Right lobe of liver (tissue), 6 donors: Measurements from ENCODE around the gene PPP1R14C. TPM values are rescaled to one million over a fixed set of nuclear protein-coding genes. Genes with fewer than 3 reads are reported as not detected.

Experiments
- ATAC-seq, 4 donors: fragments of 200-7000 bp; cut with Tn5 transposase; one replicate each; pipeline ENCODE4 v1.9.1; 2020; ENCODE audit warnings: mild to moderate bottlenecking in 4 of 4, moderate library complexity in 4 of 4
- DNase-seq, 3 donors: peaks; one replicate each; pipeline ENCODE4 v3.0.0-alpha.2; 2020
- H3K27ac ChIP-seq, 3 donors: fragments of 200-600 bp; one replicate each; pipeline ENCODE4 v1.8.0; 2022
- H3K27me3 ChIP-seq, 2 donors: fragments of 200-600 bp; one replicate each; pipeline ENCODE4 v1.8.0; 2022
- H3K36me3 ChIP-seq, 4 donors: fragments of 200-600 bp; sonication (generic) in 1 of 4; one replicate each; pipeline versions ENCODE4 v1.5.1 to v1.8.0; 2017 to 2022; ENCODE audit warnings: control low read depth in 1 of 4
- H3K4me1 ChIP-seq, 4 donors: fragments of 200-600 bp; sonication (generic) in 1 of 4; one replicate each; pipeline versions ENCODE4 v1.5.1 to v1.8.0; 2017 to 2022; ENCODE audit warnings: control low read depth in 1 of 4
- H3K4me3 ChIP-seq, 3 donors: fragments of 200-600 bp; one replicate each; pipeline ENCODE4 v1.8.0; 2022
- H3K9me3 ChIP-seq, 4 donors: fragments of 200-600 bp; sonication (generic) in 1 of 4; one replicate each; pipeline versions ENCODE4 v1.5.1 to v1.8.0; 2017 to 2022; ENCODE audit warnings: control low read depth in 1 of 4
- CTCF ChIP-seq, 4 donors: fragments of 200-600 bp in 3 of 4; fragments of 450-650 bp in 1 of 4; IDR thresholded peaks; one replicate each; pipeline versions ENCODE4 v1.5.1 to v1.8.0; 2016 to 2022; ENCODE audit warnings: antibody characterized with exemption in 4 of 4, mild to moderate bottlenecking in 2 of 4
- POLR2A ChIP-seq: fragments of 450-650 bp; IDR thresholded peaks from one replicate; pipeline ENCODE4 v1.6.1; 2017; ENCODE audit warnings: antibody characterized with exemption, mild to moderate bottlenecking
- WGBS: methylation state at CpG from one replicate; pipeline ENCODE4 v1.1.6; 2018; ENCODE audit warnings: low coverage, low lambda C conversion rate; ENCODE audit not compliant: insufficient coverage; ENCODE audit errors: missing lambda C conversion rate; 5-methylcytosine and 5-hydroxymethylcytosine counted together
- intact Hi-C, 2 donors: fragments of 100-400 bp; cut with DNase I; formaldehyde crosslinking; loops; one replicate each; pipeline versions ENCODE4 v1.11.2 to v1.14.1; 2022
- total RNA-seq, 6 experiments: library from RNA; depleted of rRNA in 2 of 6; stranded (reverse); fragments of >200 nt in 2 of 6; fragmentation: NEBNext Ultra II Directional in 3 of 6; extraction: Animal tissue kit (Norgen Biotek cat#: 25700) in 3 of 6; gene quantifications; one replicate each; pipeline versions ENCODE4 v1.1.0 to v1.2.4, GENCODE V29; 2016 to 2023
- donor health status: DM: no; HTN: yes; CAD: no.
- donor health status: DM: no; HTN: no; CAD: no.
- donor health status: DM: no; HTN: no; CAD: no.
- donor health status: DM: no; HTN: yes; CAD: no.
- donor health status: DM: no; HTN: yes; CAD: no.

The PPP1R14C gene
- total RNA-seq, 6 experiments from 2014 or later: not detected

GRCh38 chr6:150258381-150258780, 115.5 kb downstream of the PPP1R14C start:
- intact Hi-C loops: no loop called here
- H3K4me1 ChIP-seq: no peaks in the 10 kb centered on the region
- TF ChIP-seq CTCF (IDR thresholded peaks at IDR 0.05) (no peak), POLR2A (no peak)
- no peaks in the 10 kb centered on the region for H3K27me3 ChIP-seq
- ATAC-seq (no peak), DNase-seq (no peak)
- no peak overlapping the region for H3K4me3 ChIP-seq
- 96% methylated on average over 5 of the region's 5 CpGs for WGBS
- no peaks in the 10 kb centered on the region for H3K36me3 ChIP-seq
- H3K27ac ChIP-seq: no peak overlapping the region
- no peaks in the 10 kb centered on the region for H3K9me3 ChIP-seq

GRCh38 chr6:150260931-150261330, 118.1 kb downstream of the PPP1R14C start:
- H3K27ac ChIP-seq: no peak overlapping the region
- no peak for DNase-seq
- H3K4me3 ChIP-seq: no peak overlapping the region
- no peaks in the 10 kb centered on the region for H3K9me3 ChIP-seq
- no peak for ATAC-seq
- 50% methylated on average over 1 of the region's 2 CpGs for WGBS
- no peaks in the 10 kb centered on the region for H3K36me3 ChIP-seq
- H3K4me1 ChIP-seq: no peaks in the 10 kb centered on the region
- H3K27me3 ChIP-seq: no peaks in the 10 kb centered on the region
- intact Hi-C loops: no loop called here
- TF ChIP-seq POLR2A (no peak), CTCF (IDR thresholded peaks at IDR 0.05) (no peak)

- no peak overlapping the region for H3K4me3 ChIP-seq
- H3K36me3 ChIP-seq: no peaks in the 10 kb centered on the region
- WGBS: 59% methylated on average over 16 of the region's 16 CpGs
- no peaks in the 10 kb centered on the region for H3K4me1 ChIP-seq
- intact Hi-C loops: no loop called here
- H3K9me3 ChIP-seq: no peaks in the 10 kb centered on the region
- DNase-seq (no peak), ATAC-seq (no peak)
- no peak overlapping the region for H3K27ac ChIP-seq
- H3K27me3 ChIP-seq: no peaks in the 10 kb centered on the region
- TF ChIP-seq POLR2A (no peak), CTCF (IDR thresholded peaks at IDR 0.05) (no peak)
Observed at GRCh38 chr6:150261997-150262697, 119.3 kb downstream of the PPP1R14C start.

GRCh38 chr6:150263765-150264404, 121.0 kb downstream of the PPP1R14C start:
- DNase-seq (no peak), ATAC-seq (no peak)
- intact Hi-C loops: no loop called here
- WGBS: 80% methylated on average over 1 of the region's 19 CpGs
- H3K4me3 ChIP-seq: no peak overlapping the region
- no peak for TF ChIP-seq POLR2A
- no peaks in the 10 kb centered on the region for H3K36me3 ChIP-seq
- no peaks in the 10 kb centered on the region for H3K27me3 ChIP-seq
- no peak overlapping the region for H3K27ac ChIP-seq
- H3K4me1 ChIP-seq: no peaks in the 10 kb centered on the region
- no peaks in the 10 kb centered on the region for H3K9me3 ChIP-seq

GRCh38 chr6:150266309-150266708, 123.5 kb downstream of the PPP1R14C start:
- no peak for TF ChIP-seq CTCF (IDR thresholded peaks at IDR 0.05)
- no peak for TF ChIP-seq POLR2A
- DNase-seq (no peak), ATAC-seq (no peak)
- Histone ChIP-seq H3K36me3 (no peaks in the 10 kb centered on the region), H3K4me3 (no peak overlapping the region), H3K4me1 (no peaks in the 10 kb centered on the region), H3K9me3 (no peaks in the 10 kb centered on the region), H3K27ac (no peak overlapping the region), H3K27me3 (no peaks in the 10 kb centered on the region)
- intact Hi-C loops: no loop called here
- 92% methylated on average over 1 of the region's 1 CpG for WGBS
